A549 (cell line): Measurements from ENCODE around the gene APBA1.

Experiments
- CTCF ChIP-seq: fragments of >200 bp; sonication (Bioruptor Twin); formaldehyde crosslinking; IDR thresholded peaks from 3 replicates; pipeline ENCODE4 v1.5.1; 2016
- FOSL2 ChIP-seq, 2 experiments: fragments of 450-650 bp in 1 of 2; fragments of >200 bp in 1 of 2; sonication (Bioruptor Twin) in 1 of 2; formaldehyde crosslinking; IDR thresholded peaks; 2 replicates each; pipeline versions ENCODE4 v1.5.0 to v1.6.1; 2016 to 2020; ENCODE audit warnings: mild to moderate bottlenecking in 1 of 2, moderate library complexity in 1 of 2
- JUN ChIP-seq, 2 experiments: fragments of >200 bp; sonication (Bioruptor Twin); formaldehyde crosslinking; IDR thresholded peaks; 2 replicates in 1 of 2; 3 replicates in 1 of 2; pipeline ENCODE4 v1.6.1; 2016 to 2017
- MAFK ChIP-seq: fragments of 450-650 bp; IDR thresholded peaks from 2 replicates; pipeline ENCODE4 v1.6.1; 2014; ENCODE audit not compliant: partially characterized antibody
- RFX5 ChIP-seq: fragments of 450-650 bp; IDR thresholded peaks from 2 replicates; pipeline ENCODE4 v1.7.1; 2014; ENCODE audit warnings: antibody characterized with exemption, mild to moderate bottlenecking, moderate library complexity
- TF ChIP-seq, protein P1 (sequence below): fragments of 450-650 bp; IDR thresholded peaks from 2 replicates; pipeline ENCODE4 v1.6.1; 2014; ENCODE audit warnings: antibody characterized with exemption

DNA sequence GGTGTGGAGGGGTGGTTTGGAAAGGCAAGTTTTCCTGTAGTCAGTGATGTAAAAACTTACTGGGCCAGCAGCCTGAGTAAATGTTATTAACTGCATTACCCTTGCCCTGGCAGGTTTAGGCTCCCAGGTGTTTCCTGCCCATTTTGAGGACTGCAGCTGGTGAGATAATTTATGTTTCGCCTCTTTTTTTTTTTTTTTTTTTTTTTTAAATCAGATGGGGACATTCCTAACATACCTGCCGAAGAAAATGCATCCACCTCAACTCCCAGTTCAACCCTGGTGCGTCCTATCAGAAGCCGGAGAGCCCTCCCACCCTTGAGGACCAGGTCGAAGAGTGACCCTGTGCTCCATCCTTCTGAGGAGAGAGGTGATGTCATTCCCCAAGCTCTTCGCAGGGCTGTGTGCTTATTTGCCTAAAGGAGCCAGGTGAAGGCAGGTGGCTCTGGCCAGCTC, 286.6 kb downstream of the APBA1 start:
- TF ChIP-seq CTCF (no peak), RFX5 (no peak), FOSL2 (IDR thresholded peaks at IDR 0.05) (no peak), FOSL2 (CRISPR knock-in tag; IDR thresholded peaks at IDR 0.05) (no peak), JUN (IDR thresholded peaks at IDR 0.05) (no peak), MAFK (no peak)
- TF ChIP-seq, protein P1, sequence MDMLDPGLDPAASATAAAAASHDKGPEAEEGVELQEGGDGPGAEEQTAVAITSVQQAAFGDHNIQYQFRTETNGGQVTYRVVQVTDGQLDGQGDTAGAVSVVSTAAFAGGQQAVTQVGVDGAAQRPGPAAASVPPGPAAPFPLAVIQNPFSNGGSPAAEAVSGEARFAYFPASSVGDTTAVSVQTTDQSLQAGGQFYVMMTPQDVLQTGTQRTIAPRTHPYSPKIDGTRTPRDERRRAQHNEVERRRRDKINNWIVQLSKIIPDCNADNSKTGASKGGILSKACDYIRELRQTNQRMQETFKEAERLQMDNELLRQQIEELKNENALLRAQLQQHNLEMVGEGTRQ = no peak
